Activated CD8-positive, alpha-beta memory T cell treated with anti-CD3 and anti-CD28 coated beads, Interleukin-2, amount 50 U/mL, for 24 hours (primary cell): ENCODE measurements around the gene MGAT3.

Experiments used
- DNase-seq: peaks from one replicate; pipeline ENCODE4 v3.0.0-alpha.2; 2020; ENCODE audit errors: extremely low read depth

The MGAT3 gene

DNA sequence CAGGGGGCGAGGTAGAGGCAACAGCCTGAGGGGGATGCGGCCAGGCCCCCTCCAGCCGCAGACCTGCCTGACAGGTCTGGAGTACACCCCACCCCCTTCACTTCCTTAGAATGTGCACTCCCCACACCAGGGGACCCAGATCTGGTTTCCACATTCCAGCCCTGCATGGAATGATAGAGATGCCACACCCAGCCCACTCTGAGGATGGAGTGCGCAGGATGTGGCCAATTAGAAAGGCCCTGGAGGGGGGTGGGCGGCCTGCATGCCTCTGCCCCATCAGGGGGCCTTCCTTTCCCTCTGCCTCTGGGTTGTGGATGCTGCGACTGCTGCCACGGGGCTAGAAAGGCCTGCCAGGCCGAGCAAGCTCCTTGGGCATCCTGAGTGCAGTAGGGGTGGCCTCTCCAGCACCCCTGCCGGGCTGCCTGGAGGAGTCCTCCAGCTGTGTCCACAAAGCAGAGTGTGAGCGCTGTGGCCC lies 28.2 kb upstream of the MGAT3 start:
- DNase-seq: no peak

- DNase-seq: no peak
Observed at GRCh38 chr22:39429186-39429585, 27.6 kb upstream of the MGAT3 start.

GRCh38 chr22:39429916-39430575 lies 26.8 kb upstream of the MGAT3 start:
- no peak for DNase-seq

GRCh38 chr22:39430576-39431150 lies 26.1 kb upstream of the MGAT3 start:
- no peak for DNase-seq

GRCh38 chr22:39431216-39431801 lies 25.5 kb upstream of the MGAT3 start:
- no peak for DNase-seq

DNA sequence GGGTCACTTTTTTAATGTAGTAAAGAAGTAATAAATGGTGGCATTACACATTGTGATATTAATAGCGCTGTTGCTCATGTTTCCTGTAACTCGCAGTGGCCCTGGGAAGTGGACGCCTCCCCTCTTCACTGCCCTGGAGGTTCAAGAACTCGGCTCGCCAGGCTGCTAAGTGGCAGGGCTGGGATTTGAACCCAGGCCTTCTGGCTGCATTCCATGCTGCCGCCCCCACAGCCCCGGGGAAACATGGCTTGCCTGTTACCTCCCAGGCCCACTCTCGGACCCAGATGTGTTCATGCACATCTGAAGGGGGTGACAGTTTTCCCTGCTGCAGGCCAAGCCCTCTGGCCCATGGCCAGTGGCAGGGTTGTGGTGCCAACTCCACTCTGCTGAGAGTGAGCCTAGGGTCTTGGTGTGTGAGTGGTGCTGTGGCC lies 25.0 kb upstream of the MGAT3 start:
- DNase-seq: no peak

GRCh38 chr22:39432361-39432811 lies 24.4 kb upstream of the MGAT3 start:
- no peak for DNase-seq

GRCh38 chr22:39433476-39434242 lies 23.2 kb upstream of the MGAT3 start:
- no peak for DNase-seq

DNA sequence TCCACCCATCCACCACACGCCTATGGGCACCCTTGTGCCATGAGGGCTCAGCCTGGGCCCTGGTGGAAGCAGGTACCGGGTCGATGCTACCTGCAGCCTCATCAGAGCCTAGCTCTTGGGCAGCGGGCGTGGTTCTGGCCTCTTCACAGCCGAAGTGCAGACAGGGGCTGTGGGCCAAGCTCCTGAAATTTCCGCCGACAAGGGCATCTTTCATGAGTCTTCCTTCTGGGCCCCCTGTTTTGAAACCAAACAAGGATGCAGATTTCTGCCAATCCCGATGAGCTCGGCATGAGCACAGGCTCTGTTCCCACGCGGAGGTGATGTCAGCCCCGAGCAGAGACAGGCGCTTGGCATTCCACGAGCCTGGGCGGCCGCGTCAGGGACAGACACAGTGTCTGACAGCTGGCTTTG lies 22.6 kb upstream of the MGAT3 start:
- DNase-seq: no peak

DNA sequence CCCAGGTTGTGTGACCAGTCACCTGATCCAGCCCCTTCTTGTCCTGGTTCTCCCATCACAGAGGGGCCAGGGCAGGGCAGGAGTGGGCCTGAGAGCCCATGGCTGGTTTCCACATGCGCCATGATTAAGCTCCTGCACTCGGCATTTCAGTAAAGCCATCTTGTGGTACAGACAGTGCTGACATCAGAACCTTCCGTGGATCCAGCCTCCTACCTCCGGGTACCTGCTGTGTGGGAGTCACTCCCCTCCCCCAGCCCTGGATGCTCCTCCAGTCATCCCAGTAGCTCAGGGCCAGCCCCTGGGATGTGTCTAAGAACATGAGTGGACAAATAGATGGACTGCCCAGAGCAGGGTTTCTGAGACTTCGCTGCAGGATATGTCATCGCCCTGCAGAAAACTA lies 22.1 kb upstream of the MGAT3 start:
- DNase-seq: no peak

GRCh38 chr22:39435616-39436015 lies 21.2 kb upstream of the MGAT3 start:
- no peak for DNase-seq

DNA sequence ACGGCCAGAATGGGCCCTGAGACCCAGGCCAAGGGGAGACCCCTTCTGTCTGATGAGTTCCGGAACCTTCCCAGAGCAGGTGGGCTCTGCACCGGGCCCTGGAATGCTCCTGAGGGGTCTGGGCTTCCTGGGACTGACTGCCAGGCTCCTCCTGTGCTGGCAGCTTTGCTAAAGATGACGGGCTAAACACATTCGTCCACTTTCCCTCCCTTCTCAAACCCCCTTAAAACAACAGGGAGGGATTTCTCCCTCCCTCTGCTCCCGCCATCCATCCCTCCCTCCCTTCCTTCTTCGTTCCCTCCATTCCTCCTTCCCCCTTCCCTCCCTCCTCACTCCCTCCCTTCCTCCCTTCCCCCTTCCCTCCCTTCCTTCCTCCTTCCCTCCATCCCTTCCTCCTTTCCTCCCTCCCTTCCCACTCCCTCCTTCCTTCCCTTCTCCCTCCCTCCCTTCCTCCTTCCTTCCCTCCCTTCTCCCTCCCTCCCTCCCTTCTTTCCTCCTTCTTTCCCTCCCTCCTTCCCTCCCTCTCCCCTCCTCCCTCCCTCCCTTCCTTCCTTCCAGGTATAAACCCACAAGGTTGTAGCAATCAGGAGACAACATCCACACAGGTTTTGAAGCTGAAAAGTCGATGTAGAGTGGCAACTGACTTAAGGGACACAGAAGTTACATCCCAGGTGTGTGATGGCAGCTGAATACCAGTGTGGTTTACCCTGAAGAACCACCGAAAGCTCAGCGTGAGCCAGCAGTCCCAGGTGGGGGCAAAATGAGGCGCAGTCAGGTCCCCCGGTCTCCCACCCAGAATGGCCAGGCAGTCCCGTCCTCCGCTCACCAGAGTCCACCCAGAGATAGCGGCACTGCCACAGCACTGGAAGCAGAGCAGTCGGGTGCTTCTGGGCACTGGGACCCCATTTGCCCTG lies 18.8 kb upstream of the MGAT3 start:
- DNase-seq: no peak

DNA sequence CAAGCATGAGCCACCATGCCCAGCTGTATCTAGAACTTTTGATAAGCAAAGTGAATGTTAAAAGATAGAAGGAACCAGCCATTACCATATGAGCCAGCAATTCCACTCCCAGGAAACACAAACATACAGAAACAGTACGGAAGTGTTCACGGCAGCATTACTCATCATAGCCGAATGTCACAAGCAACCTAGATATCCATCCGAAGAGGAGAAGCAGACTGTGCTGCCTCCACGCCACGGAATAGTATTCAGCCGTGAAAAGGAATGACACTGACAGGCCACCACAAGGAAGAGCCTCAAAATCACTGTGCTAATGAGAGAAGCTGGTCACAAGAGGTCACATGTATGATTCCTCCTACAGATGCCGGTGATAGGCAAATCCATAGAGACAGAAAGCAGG lies 17.6 kb upstream of the MGAT3 start:
- DNase-seq: no peak

GRCh38 chr22:39443398-39443797 lies 13.4 kb upstream of the MGAT3 start:
- no peak for DNase-seq

GRCh38 chr22:39444247-39444800 lies 12.5 kb upstream of the MGAT3 start:
- DNase-seq: no peak

GRCh38 chr22:39444937-39445465 lies 11.8 kb upstream of the MGAT3 start:
- DNase-seq: no peak

DNA sequence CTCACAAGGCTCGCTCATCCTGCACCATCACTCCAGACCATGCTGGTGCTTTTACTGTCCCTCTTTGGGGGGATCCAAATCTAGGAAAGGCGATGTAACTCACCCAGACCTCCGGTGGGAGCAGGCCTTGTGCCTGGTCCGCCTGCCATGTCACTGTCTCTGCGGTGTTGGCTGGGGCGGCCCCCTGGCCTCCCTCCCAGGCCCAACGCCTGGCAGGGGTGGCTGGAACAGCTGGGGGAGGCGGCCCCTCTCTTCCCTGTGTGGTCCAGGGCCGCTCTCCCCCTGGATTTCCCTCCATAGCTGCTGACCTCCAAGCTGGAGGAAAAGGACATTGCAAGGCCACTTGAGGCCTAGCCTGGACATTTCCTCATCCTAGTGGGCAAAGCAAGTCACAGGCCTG lies 11.1 kb upstream of the MGAT3 start:
- no peak for DNase-seq

DNA sequence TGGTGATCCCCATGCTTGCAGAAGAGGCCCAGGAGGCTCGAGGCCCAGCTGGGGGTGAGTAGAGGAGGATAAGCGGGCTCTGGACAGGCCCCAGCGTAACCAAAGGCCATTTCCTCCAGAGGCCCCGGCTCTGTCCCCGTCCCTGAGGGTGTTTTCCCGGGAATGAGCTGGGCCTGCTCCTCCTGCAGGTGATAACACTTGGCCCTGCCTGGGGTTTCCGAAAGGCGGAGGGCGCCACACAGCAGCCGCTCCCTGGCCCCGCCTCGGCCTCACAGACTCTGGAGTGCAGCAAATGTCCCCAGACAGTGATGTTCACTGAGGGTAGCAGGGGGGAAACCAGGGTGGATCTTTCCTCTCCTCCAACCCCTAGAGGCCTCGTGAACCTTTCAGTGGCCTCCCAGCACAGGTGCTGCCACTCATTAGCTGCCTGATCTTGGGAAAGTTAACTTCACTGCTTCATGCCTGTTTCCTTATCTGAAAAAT lies 10.5 kb upstream of the MGAT3 start:
- no peak for DNase-seq

DNA sequence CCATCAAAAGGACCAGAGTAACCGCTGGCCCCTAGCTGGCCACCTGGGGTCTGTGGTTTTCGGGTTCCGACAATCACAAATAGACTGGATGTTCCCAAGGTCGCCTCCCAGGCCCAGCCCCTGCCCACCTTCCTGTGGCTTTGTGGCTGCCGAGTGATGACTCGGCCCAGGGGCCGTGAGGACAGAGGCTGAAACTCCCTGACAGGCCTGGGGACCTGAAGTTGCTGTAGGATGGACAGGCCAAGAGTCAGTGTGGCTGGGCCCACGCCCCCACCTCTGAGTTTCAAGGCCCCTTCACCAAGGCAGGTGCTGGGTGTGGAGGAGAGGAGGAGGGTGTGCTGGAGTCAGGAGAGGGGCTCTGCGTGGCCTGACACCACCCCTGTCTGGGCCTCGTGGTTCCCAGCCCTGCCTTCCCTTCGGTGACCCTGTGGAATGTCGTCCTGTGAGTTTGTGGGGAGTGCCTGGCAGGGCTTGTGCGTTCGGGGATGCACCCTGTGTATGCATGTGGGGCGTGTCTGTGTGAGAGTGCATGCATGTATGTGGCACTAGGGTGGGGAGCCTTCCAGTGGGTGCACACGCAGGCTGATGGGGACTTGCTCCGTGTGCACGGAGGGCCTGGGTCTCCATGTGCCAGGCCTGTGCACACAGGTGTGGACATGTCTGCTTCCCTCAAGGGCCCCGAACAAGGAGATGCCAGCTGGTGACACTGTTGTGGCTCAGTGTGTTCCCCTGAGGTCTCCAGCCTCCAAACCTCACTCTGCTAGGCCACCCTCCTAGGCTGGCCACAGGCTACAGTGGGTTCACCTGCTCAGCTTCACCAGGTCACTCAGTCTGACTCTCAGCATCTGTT lies 8.4 kb upstream of the MGAT3 start:
- DNase-seq: no peak

GRCh38 chr22:39449708-39450107 lies 7.1 kb upstream of the MGAT3 start:
- no peak for DNase-seq
